A549 (cell line): ENCODE measurements around the gene SLC37A1. TPM values are rescaled to one million over a fixed set of nuclear protein-coding genes. Genes with fewer than 3 reads are reported as not detected.

ENCODE experiments used
- ATAC-seq, 2 experiments: fragments of 200-7000 bp in 1 of 2; fragments of >200 bp in 1 of 2; cut with Nextera tagmentation in 1 of 2; cut with Tn5 transposase in 1 of 2; 3 replicates each; pipeline versions ENCODE4 v1.8.0 to v1.9.1; 2018 to 2020; ENCODE audit warnings: mild to moderate bottlenecking in 1 of 2, moderate library complexity in 1 of 2
- CTCF ChIA-PET: fragments of 300-600 bp; sonication (Branson Sonifier 250); formaldehyde crosslinking; extraction: SDS; loops from one replicate; lab custom pipeline; 2021; ENCODE audit warnings: antibody characterized with exemption, inconsistent platforms; lab: Yijun Ruan, JAX
- POLR2A ChIA-PET: fragments of 350-600 bp; formaldehyde crosslinking; extraction: SDS; loops from one replicate; lab custom pipeline; 2021; ENCODE audit warnings: antibody characterized with exemption, inconsistent platforms; lab: Yijun Ruan, JAX
- DNase-seq, 2 experiments: peaks; one replicate each; pipeline versions ENCODE4 v3.0.0 to v3.0.0-alpha.2; 2011 to 2016; ENCODE audit warnings: low read depth in 1 of 2, low spot score in 1 of 2
- FAIRE-seq: peaks from 2 replicates; lab custom pipeline; 2011; peaks lifted over from hg19 to GRCh38; lab: Jason Lieb, UNC
- H3K27ac ChIP-seq, 2 experiments: fragments of >200 bp; sonication (Bioruptor Twin); formaldehyde crosslinking; 3 replicates each; pipeline ENCODE4 v1.5.1; 2016 to 2017
- H3K4me1 ChIP-seq: fragments of >200 bp; sonication (Bioruptor Twin); formaldehyde crosslinking; 3 replicates; pipeline ENCODE4 v1.6.1; 2016
- H3K4me2 ChIP-seq: fragments of >200 bp; sonication (Bioruptor Twin); formaldehyde crosslinking; 3 replicates; pipeline ENCODE4 v1.6.1; 2016
- H3K4me3 ChIP-seq: fragments of >200 bp; sonication (Bioruptor Twin); formaldehyde crosslinking; 3 replicates; pipeline ENCODE4 v1.5.1; 2016
- H3K9me3 ChIP-seq: fragments of >200 bp; sonication (Bioruptor Twin); formaldehyde crosslinking; 3 replicates; pipeline ENCODE4 v1.6.1; 2016
- CBX2 ChIP-seq: fragments of 200-600 bp; sonication (generic); IDR thresholded peaks from 2 replicates; pipeline ENCODE4 v1.6.1; 2016; ENCODE audit warnings: low read depth, mild to moderate bottlenecking, borderline replicate concordance
- CBX8 ChIP-seq: fragments of 200-600 bp; sonication (generic); IDR thresholded peaks from 2 replicates; pipeline ENCODE4 v1.6.1; 2016
- GATA3 ChIP-seq: IDR thresholded peaks from 2 replicates; pipeline ENCODE4 v1.6.1; 2012; ENCODE audit warnings: borderline replicate concordance
- HDAC2 ChIP-seq: fragments of 200-600 bp; sonication (generic); IDR thresholded peaks from 2 replicates; pipeline ENCODE4 v1.6.1; 2016
- HEYL ChIP-seq: fragments of 250-450 bp; sonication (Bioruptor Pico); IDR thresholded peaks from 2 replicates; pipeline ENCODE4 v1.8.0; 2021; ENCODE audit warnings: mild to moderate bottlenecking, moderate library complexity
- JUN ChIP-seq, 2 experiments: fragments of >200 bp; sonication (Bioruptor Twin); formaldehyde crosslinking; IDR thresholded peaks; 2 replicates in 1 of 2; 3 replicates in 1 of 2; pipeline ENCODE4 v1.6.1; 2016 to 2017
- MAFK ChIP-seq: fragments of 450-650 bp; IDR thresholded peaks from 2 replicates; pipeline ENCODE4 v1.6.1; 2014; ENCODE audit not compliant: partially characterized antibody
- MYC ChIP-seq: IDR thresholded peaks from 2 replicates; pipeline ENCODE4 v1.6.1; 2012; ENCODE audit warnings: mild to moderate bottlenecking, inconsistent platforms, low read length, improper control_type of control experiment, borderline replicate concordance
- NFE2L2 ChIP-seq: fragments of 150-350 bp; conservative IDR thresholded peaks from 2 replicates; pipeline ENCODE4 v1.6.1; 2014; ENCODE audit warnings: low read length
- PHF8 ChIP-seq: fragments of 200-600 bp; sonication (generic); IDR thresholded peaks from 2 replicates; pipeline ENCODE4 v1.6.1; 2016; ENCODE audit warnings: low read depth, mild to moderate bottlenecking, antibody characterized with exemption, moderate library complexity, borderline replicate concordance
- POLR2A ChIP-seq: IDR thresholded peaks from 2 replicates; pipeline ENCODE4 v1.6.1; 2012; ENCODE audit warnings: mild to moderate bottlenecking, low read length
- RARB ChIP-seq: fragments of 250-450 bp; sonication (Bioruptor Pico); IDR thresholded peaks from 2 replicates; pipeline ENCODE4 v1.8.0; 2021; ENCODE audit warnings: mild to moderate bottlenecking, moderate library complexity
- RCOR1 ChIP-seq: fragments of 150-350 bp; IDR thresholded peaks from 2 replicates; pipeline ENCODE4 v1.6.1; 2014; ENCODE audit warnings: antibody characterized with exemption, low read length, low read depth
- RFX5 ChIP-seq: fragments of 450-650 bp; IDR thresholded peaks from 2 replicates; pipeline ENCODE4 v1.7.1; 2014; ENCODE audit warnings: antibody characterized with exemption, mild to moderate bottlenecking, moderate library complexity
- SREBF2 ChIP-seq: fragments of 450-650 bp; IDR thresholded peaks from 2 replicates; pipeline ENCODE4 v1.6.1; 2014; ENCODE audit warnings: mild to moderate bottlenecking, moderate library complexity
- WGBS: methylation state at CpG from one replicate; pipeline ENCODE4 v1.1.6; 2017; ENCODE audit errors: missing lambda C conversion rate; 5-methylcytosine and 5-hydroxymethylcytosine counted together
- polyA plus RNA-seq, 4 experiments: library from polyadenylated mRNA; depleted of rRNA in 3 of 4; stranded (reverse); fragments of >200 nt; fragmentation: RNase III in 1 of 4; extraction: RNeasy Plus Mini Kit Qiagen cat#74134 plus additional on column Dnase treatment in 1 of 4; gene quantifications; 2 replicates in 3 of 4; 3 replicates in 1 of 4; pipeline ENCODE4 v1.2.3, GENCODE V29; 2011 to 2017
- TF ChIP-seq, protein P1 (sequence below): fragments of 450-650 bp; IDR thresholded peaks from 2 replicates; pipeline ENCODE4 v1.6.1; 2014; ENCODE audit warnings: antibody characterized with exemption
- TF ChIP-seq, protein P2 (sequence below): fragments of 150-350 bp; IDR thresholded peaks from 2 replicates; pipeline ENCODE4 v1.6.1; 2014; ENCODE audit warnings: low read depth, mild to moderate bottlenecking, low read length
- TF ChIP-seq, protein P3 (sequence below): IDR thresholded peaks from 2 replicates; pipeline ENCODE4 v1.6.1; 2012
- TF ChIP-seq, protein P4 (sequence below): fragments of >200 bp; sonication (Bioruptor Twin); formaldehyde crosslinking; IDR thresholded peaks from 2 replicates; pipeline ENCODE4 v1.6.1; 2016
- TF ChIP-seq, protein P5 (sequence below): fragments of 250-450 bp; sonication (Bioruptor Pico); IDR thresholded peaks from 2 replicates; pipeline ENCODE4 v1.5.0; 2021; ENCODE audit warnings: mild to moderate bottlenecking, moderate library complexity, borderline replicate concordance

The SLC37A1 gene
- polyA plus RNA-seq, 2 of the 4 experiments (the other 2 are of a cell fraction), result 1.9 to 2.1 TPM

DNA sequence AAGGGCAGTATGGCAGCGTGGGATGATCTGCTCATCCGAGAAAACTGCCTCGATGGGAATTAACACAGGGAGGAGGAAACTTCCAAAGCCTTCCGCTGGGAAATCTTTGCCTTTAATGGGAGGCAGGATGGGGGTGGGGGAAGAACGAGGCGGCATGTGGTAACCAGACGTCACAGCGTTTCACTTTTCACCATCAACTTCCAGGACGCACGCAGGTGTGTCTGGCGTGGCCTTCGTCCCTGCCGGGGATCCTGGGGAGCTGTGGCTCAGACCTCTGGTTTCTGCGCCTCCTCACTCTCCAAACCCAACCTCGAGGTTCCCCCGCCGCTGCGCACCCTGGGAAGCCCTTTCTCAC lies 17.9 kb upstream of the SLC37A1 start (continued):
- TF ChIP-seq, protein P1, sequence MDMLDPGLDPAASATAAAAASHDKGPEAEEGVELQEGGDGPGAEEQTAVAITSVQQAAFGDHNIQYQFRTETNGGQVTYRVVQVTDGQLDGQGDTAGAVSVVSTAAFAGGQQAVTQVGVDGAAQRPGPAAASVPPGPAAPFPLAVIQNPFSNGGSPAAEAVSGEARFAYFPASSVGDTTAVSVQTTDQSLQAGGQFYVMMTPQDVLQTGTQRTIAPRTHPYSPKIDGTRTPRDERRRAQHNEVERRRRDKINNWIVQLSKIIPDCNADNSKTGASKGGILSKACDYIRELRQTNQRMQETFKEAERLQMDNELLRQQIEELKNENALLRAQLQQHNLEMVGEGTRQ, result no peak
- TF ChIP-seq HDAC2 (no peak), HEYL (CRISPR knock-in tag) (no peak)
- TF ChIP-seq, protein P2, sequence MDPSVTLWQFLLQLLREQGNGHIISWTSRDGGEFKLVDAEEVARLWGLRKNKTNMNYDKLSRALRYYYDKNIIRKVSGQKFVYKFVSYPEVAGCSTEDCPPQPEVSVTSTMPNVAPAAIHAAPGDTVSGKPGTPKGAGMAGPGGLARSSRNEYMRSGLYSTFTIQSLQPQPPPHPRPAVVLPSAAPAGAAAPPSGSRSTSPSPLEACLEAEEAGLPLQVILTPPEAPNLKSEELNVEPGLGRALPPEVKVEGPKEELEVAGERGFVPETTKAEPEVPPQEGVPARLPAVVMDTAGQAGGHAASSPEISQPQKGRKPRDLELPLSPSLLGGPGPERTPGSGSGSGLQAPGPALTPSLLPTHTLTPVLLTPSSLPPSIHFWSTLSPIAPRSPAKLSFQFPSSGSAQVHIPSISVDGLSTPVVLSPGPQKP, result no peak

DNA sequence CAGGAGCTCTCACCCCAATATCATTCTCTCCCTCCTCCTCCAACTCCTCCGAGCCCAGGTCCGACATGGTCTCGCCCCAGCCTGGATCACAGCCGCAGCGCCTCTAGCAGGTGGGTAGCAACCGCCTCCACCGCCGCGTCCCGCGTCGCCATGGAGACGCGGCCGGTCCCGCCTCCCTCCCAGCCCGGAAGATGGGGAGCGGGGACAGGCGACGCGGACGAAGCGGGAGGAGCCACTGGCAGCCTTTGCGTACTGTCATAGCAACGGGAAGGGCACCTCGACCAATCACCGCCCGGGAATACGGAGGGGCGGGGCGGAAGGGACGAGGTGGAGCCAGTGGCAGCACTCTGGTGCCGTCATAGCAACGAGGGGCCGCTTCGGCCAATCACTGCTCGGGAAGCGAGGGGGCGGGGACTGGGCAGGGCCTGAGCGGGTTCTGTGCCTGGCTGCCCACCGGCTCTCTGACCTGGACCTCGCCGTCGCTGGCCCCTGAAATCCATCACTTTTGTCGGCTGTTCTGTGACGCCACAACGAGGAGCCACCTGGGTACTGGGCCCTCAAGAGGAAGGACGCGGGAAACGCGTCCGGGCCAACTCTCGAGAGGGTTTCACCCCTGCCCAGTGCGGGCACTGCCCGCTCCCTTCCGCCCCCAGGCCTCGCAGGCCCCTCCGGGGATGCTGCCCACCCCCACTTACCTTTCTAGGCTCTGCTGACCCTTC lies 17.4 kb upstream of the SLC37A1 start, which contains the start of gene RSPH1:
Gene RSPH1 (minus strand): TSS at position 105 of the 719 bp plus-strand sequence. CDS start 38 bp downstream, at position 67.
- H3K4me1 ChIP-seq, result peaks cover 3% of the 10 kb centered on the region; the same call in 1 of the 3 replicates
- H3K4me3 ChIP-seq, result peak within 1 kb of the TSS; percentile 68
- DNase-seq, result peak; percentile 83 to 96
- ChIA-PET POLR2A (no interaction called here), CTCF (interaction anchor here (1.1 to 1.3 kb wide), 2 partner anchors 13 to 19 kb away, joined by 3 read pairs; no protein-coding TSS in a partner anchor)
- no peaks in the 10 kb centered on the region for H3K9me3 ChIP-seq
- H3K4me2 ChIP-seq, result peak within 1 kb of the TSS; percentile 94
- H3K27ac ChIP-seq, result peak within 1 kb of the TSS; percentile 65 to 82
- 0% methylated on average over 6 of the region's 58 CpGs for WGBS
- ATAC-seq, result peak; percentile 98 to 99
- TF ChIP-seq CBX2 (no peak), RCOR1 (no peak), RFX5 (peak; percentile 84), POLR2A (peak; percentile 23; the same call in 1 of the 2 replicates), SREBF2 (no peak), MAFK (no peak), NFE2L2 (no peak), GATA3 (no peak), PHF8 (peak; percentile 84), RARB (CRISPR knock-in tag) (no peak), JUN (IDR thresholded peaks at IDR 0.05) (no peak)
- TF ChIP-seq, protein P3, sequence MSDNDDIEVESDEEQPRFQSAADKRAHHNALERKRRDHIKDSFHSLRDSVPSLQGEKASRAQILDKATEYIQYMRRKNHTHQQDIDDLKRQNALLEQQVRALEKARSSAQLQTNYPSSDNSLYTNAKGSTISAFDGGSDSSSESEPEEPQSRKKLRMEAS, result peak; percentile 47; the same call in 1 of the 2 replicates
- FAIRE-seq, result no peak

DNA sequence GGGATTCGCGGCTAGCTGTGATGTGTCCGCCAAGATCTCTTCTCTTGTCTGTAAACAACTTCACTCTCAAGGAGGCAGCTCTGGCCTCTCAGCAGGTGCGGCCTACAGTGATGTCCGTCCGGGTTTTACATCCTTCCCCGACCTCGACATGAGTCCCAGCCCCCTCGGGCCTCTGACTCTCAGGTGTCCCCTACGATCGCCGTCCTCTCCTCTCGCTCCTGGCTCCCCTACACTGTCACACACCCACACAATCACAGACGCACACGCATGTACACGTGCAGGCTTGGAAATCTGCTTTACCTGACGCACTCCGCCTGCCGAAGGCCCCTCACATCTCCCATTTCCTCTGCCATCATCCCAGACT lies 16.8 kb upstream of the SLC37A1 start:
- DNase-seq (peak in 1 of 2 experiments; percentile 9), FAIRE-seq (no peak), ATAC-seq (peak; percentile 20 to 27; a peak in 4 of 6 replicates)
- TF ChIP-seq, protein P4, sequence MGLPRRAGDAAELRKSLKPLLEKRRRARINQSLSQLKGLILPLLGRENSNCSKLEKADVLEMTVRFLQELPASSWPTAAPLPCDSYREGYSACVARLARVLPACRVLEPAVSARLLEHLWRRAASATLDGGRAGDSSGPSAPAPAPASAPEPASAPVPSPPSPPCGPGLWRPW, result no peak
- TF ChIP-seq HEYL (CRISPR knock-in tag) (no peak), JUN (IDR thresholded peaks at IDR 0.05) (no peak), MAFK (no peak), NFE2L2 (no peak), MYC (no peak), RCOR1 (no peak), CBX8 (no peak), RFX5 (no peak), SREBF2 (no peak)
- TF ChIP-seq, protein P5, sequence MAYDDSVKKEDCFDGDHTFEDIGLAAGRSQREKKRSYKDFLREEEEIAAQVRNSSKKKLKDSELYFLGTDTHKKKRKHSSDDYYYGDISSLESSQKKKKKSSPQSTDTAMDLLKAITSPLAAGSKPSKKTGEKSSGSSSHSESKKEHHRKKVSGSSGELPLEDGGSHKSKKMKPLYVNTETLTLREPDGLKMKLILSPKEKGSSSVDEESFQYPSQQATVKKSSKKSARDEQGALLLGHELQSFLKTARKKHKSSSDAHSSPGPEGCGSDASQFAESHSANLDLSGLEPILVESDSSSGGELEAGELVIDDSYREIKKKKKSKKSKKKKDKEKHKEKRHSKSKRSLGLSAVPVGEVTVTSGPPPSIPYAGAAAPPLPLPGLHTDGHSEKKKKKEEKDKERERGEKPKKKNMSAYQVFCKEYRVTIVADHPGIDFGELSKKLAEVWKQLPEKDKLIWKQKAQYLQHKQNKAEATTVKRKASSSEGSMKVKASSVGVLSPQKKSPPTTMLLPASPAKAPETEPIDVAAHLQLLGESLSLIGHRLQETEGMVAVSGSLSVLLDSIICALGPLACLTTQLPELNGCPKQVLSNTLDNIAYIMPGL, result no peak
- TF ChIP-seq, protein P1, result no peak
- WGBS, result 37% methylated on average over 19 of the region's 19 CpGs
- ChIA-PET CTCF (interaction anchor here (1.1 to 1.3 kb wide), 2 partner anchors 12 to 18 kb away, joined by 3 read pairs; no protein-coding TSS in a partner anchor), POLR2A (no interaction called here)
- H3K4me1 ChIP-seq, result peaks cover 3% of the 10 kb centered on the region; the same call in 1 of the 3 replicates
- H3K4me2 ChIP-seq, result peak overlapping the region; percentile 94
- H3K9me3 ChIP-seq, result no peaks in the 10 kb centered on the region
- peak overlapping the region; percentile 68 for H3K4me3 ChIP-seq
- peak overlapping the region; percentile 65 to 82 for H3K27ac ChIP-seq
